ENCODE data around the gene GFOD2. TPM values are rescaled to one million over a fixed set of nuclear protein-coding genes. Genes with fewer than 3 reads are reported as not detected.

GFOD2 gene
- total and polyA plus RNA-seq, 7 experiments from 2014 or later = 4.6 to 14.6 (median 11.4) TPM

DNA sequence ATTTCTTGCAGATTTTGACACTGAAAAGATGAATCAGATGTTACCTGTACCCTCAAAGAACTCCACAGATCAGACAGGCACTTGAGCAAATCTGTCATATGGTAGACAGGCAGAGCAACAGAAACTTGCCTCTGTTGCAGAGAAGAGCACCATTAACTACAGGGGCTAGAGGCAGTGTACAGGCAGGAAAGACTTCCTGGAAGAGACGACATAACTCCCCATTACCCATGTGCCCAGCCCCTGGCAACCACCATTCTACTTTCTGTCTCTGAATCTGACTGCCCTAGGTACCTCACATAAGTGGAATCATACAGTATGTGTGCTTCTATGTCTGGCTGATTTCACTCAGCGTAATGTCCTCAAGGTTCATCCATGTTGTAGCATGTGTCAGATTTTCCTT lies 15.5 kb downstream of the GFOD2 start:
- CTCF ChIA-PET = no interaction called here
- peaks cover 14 to 16% of the 10 kb centered on the region in 2 donors for H3K4me1 ChIP-seq (ENCODE audit: control insufficient read depth in 2 of 2, insufficient read depth in 2 of 2, low read length in 2 of 2)
- H3K36me3 ChIP-seq (ENCODE audit: control insufficient read depth in 2 of 3, insufficient read depth in 3 of 3, low read length in 3 of 3) = no peaks in the 10 kb centered on the region
- no peaks in the 10 kb centered on the region for H3K27me3 ChIP-seq (ENCODE audit: control insufficient read depth in 2 of 2, insufficient read depth in 2 of 2, low read length in 2 of 2)
- Mint-ChIP-seq H3K4me1 (peaks cover 15 to 33% (median 22%) of the 10 kb centered on the region in 7 donors), H3K9me3 (peaks cover 0 to 1% (median 0%) of the 10 kb centered on the region in 11 donors), H3K36me3 (peaks cover 0 to 6% (median 2%) of the 10 kb centered on the region in 5 donors), H3K27ac (peak overlapping the region; percentile 61 to 90 (median 80)), H3K27me3 (no peaks in the 10 kb centered on the region), H3K4me3 (peak overlapping the region; percentile 11 to 67 (median 49))
- POLR2A ChIA-PET = interaction anchor here (0.8 kb wide), 1 partner anchor 16 kb away, joined by 3 read pairs; the partner anchor contains the start of gene GFOD2
- no peak overlapping the region for H3K4me3 ChIP-seq (ENCODE audit: low read length)
- intact Hi-C loops (cut with micrococcal nuclease) = no loop called here
- peak in 6 of 9 donors; percentile 4 to 36 (median 24) for DNase-seq
- no peaks in the 10 kb centered on the region for H3K9me3 ChIP-seq (ENCODE audit: control insufficient read depth in 2 of 3, low read length in 3 of 3)
- ATAC-seq = peak; percentile 64
- H3K27ac ChIP-seq (ENCODE audit: low read depth, low read length) = peak overlapping the region; percentile 10

DNA sequence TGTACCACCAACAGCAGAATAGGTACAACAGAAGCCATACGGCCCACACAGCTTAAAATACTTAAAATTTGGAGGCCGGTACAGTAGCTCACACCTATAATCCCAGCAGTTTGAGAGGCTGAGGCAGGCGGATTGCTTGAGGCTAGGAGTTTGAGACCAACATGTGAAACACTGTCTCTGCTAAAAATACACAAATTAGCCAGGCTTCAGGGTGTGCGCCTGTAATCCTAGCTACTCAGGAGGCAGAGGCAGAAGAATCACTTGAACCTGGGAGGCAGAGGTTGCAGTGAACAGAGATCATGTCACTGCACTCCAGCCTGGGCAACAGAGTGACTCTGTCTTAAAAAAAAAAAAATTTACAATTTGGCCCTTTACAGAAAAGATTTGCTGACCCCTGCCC lies 17.0 kb downstream of the GFOD2 start:
- H3K9me3 Mint-ChIP-seq = peaks cover 0 to 2% (median 0%) of the 10 kb centered on the region in 11 donors
- peaks cover 15 to 30% (median 27%) of the 10 kb centered on the region in 7 donors for H3K4me1 Mint-ChIP-seq
- H3K36me3 ChIP-seq (ENCODE audit: control insufficient read depth in 2 of 3, insufficient read depth in 3 of 3, low read length in 3 of 3) = peaks cover 0 to 3% (median 0%) of the 10 kb centered on the region in 3 experiments
- CTCF ChIA-PET = no interaction called here
- H3K4me1 ChIP-seq (ENCODE audit: control insufficient read depth in 2 of 2, insufficient read depth in 2 of 2, low read length in 2 of 2) = peaks cover 14 to 16% of the 10 kb centered on the region in 2 donors
- peak overlapping the region in 1 of 9 donors; percentile 41 for H3K27ac Mint-ChIP-seq
- no peak overlapping the region for H3K4me3 ChIP-seq (ENCODE audit: low read length)
- DNase-seq = no peak
- H3K9me3 ChIP-seq (ENCODE audit: control insufficient read depth in 2 of 3, low read length in 3 of 3) = no peaks in the 10 kb centered on the region
- no peak for ATAC-seq
- H3K4me3 Mint-ChIP-seq = no peak overlapping the region
- no peak overlapping the region for H3K27ac ChIP-seq (ENCODE audit: low read depth, low read length)
- H3K27me3 ChIP-seq (ENCODE audit: control insufficient read depth in 2 of 2, insufficient read depth in 2 of 2, low read length in 2 of 2) = no peaks in the 10 kb centered on the region
- POLR2A ChIA-PET = no interaction called here
- H3K27me3 Mint-ChIP-seq = no peaks in the 10 kb centered on the region
- H3K36me3 Mint-ChIP-seq = peaks cover 0 to 10% (median 3%) of the 10 kb centered on the region in 5 donors
- intact Hi-C loops (cut with micrococcal nuclease) = no loop called here

DNA sequence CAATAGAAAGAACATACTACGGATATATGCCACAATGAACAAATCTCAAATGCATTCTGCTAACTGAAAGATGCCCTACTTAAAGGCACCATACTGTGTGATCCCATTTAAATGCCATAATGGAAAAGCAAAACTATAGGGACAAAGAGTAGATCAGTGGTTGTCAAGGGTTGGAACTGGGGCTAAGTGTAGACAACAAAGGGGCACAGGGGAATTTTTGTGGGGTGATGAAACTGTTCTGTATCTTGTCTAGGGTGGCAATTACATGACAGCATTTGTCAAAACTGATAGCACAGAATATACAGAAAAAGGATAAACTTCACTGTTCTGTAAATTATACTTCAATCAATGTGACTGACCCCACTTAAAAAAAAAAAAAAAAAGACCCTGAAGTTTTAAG lies 17.7 kb downstream of the GFOD2 start:
- Mint-ChIP-seq H3K4me1 (peaks cover 15 to 29% (median 27%) of the 10 kb centered on the region in 7 donors), H3K9me3 (peaks cover 0 to 2% (median 0%) of the 10 kb centered on the region in 11 donors), H3K27me3 (no peaks in the 10 kb centered on the region), H3K4me3 (no peak overlapping the region), H3K27ac (peak overlapping the region in 1 of 9 donors; percentile 56), H3K36me3 (peaks cover 0 to 10% (median 3%) of the 10 kb centered on the region in 5 donors)
- Histone ChIP-seq H3K27ac (ENCODE audit: low read depth, low read length) (no peak overlapping the region), H3K36me3 (ENCODE audit: control insufficient read depth in 2 of 3, insufficient read depth in 3 of 3, low read length in 3 of 3) (peaks cover 0 to 3% (median 0%) of the 10 kb centered on the region in 3 experiments), H3K27me3 (ENCODE audit: control insufficient read depth in 2 of 2, insufficient read depth in 2 of 2, low read length in 2 of 2) (no peaks in the 10 kb centered on the region), H3K4me3 (ENCODE audit: low read length) (no peak overlapping the region), H3K9me3 (ENCODE audit: control insufficient read depth in 2 of 3, low read length in 3 of 3) (no peaks in the 10 kb centered on the region), H3K4me1 (ENCODE audit: control insufficient read depth in 2 of 2, insufficient read depth in 2 of 2, low read length in 2 of 2) (peaks cover 14 to 16% of the 10 kb centered on the region in 2 donors)
- DNase-seq = no peak
- ChIA-PET POLR2A (no interaction called here), CTCF (interaction anchor here (0.6 kb wide), 1 partner anchor 17 kb away, joined by 3 read pairs; no protein-coding TSS in a partner anchor)
- intact Hi-C loops (cut with micrococcal nuclease) = no loop called here
- no peak for ATAC-seq

DNA sequence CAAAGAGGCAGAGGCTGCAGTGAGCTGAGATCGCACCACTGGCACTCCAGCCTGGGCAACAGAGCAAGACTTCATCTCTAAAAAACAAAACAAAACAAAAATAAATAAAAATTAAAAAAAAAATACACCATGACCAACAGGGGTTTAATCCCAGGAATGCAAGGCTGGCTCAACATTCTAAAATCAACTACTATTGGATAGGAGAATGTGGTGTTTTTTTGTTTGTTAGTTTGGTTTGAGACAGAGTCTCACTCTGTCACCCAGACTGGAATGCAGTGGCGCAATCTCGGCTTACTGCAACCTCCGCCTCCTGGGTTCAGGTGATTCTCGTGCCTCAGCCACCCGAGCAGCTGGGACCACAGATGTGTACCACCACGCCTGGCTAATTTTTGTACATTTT lies 19.9 kb downstream of the GFOD2 start:
- Histone ChIP-seq H3K4me1 (ENCODE audit: control insufficient read depth in 2 of 2, insufficient read depth in 2 of 2, low read length in 2 of 2) (peaks cover 14% of the 10 kb centered on the region in 2 donors), H3K27me3 (ENCODE audit: control insufficient read depth in 2 of 2, insufficient read depth in 2 of 2, low read length in 2 of 2) (no peaks in the 10 kb centered on the region), H3K4me3 (ENCODE audit: low read length) (no peak overlapping the region), H3K9me3 (ENCODE audit: control insufficient read depth in 2 of 3, low read length in 3 of 3) (no peaks in the 10 kb centered on the region), H3K27ac (ENCODE audit: low read depth, low read length) (no peak overlapping the region), H3K36me3 (ENCODE audit: control insufficient read depth in 2 of 3, insufficient read depth in 3 of 3, low read length in 3 of 3) (peaks cover 0 to 3% (median 0%) of the 10 kb centered on the region in 3 experiments)
- ATAC-seq = no peak
- no peak overlapping the region for H3K27ac Mint-ChIP-seq
- peaks cover 0 to 2% (median 0%) of the 10 kb centered on the region in 11 donors for H3K9me3 Mint-ChIP-seq
- no peak overlapping the region for H3K4me3 Mint-ChIP-seq
- no peak for DNase-seq
- H3K36me3 Mint-ChIP-seq = peaks cover 0 to 10% (median 3%) of the 10 kb centered on the region in 5 donors
- intact Hi-C loops (cut with micrococcal nuclease) = no loop called here
- ChIA-PET POLR2A (no interaction called here), CTCF (no interaction called here)
- H3K4me1 Mint-ChIP-seq = peaks cover 9 to 21% (median 18%) of the 10 kb centered on the region in 7 donors
- no peaks in the 10 kb centered on the region for H3K27me3 Mint-ChIP-seq

DNA sequence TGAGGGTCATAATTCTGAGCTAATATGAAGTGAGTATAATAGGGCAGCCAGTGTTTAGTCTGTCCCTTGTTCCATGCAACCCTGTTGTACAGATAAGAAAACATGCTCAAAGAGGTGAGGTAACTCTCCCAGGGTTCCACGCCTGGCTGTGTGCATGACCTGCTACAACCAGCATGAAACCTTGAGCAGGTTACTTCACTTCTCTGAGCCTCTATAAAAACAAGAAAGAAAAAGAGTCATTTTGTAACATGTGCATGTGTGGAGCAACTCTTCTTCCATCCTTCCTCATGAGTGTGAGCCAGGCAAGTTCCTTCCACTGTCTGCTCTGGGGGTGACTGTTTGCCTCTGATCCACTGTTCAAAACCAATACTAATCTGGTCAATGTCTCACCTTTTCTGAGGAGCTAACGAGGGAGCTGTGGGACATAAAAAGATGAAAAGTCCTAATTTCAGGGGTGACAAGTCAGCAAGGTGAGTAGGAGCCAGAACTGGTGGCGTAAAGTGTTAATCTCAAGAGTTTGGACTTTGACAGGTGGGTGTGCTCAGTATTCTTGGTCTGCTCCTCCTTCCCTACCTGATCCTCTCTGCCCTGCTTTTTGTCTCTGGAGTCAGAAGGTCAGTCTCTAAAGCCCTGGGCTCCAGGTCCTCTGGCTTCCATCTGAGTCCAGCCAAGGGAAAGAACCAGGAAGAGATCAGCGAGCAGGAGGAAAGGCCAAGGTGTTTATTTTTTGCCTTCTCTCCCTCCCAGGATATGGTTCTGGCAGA lies 21.5 kb downstream of the GFOD2 start:
- peaks cover 0 to 10% (median 3%) of the 10 kb centered on the region in 5 donors for H3K36me3 Mint-ChIP-seq
- H3K9me3 ChIP-seq (ENCODE audit: control insufficient read depth in 2 of 3, low read length in 3 of 3) = no peaks in the 10 kb centered on the region
- intact Hi-C loops (cut with micrococcal nuclease) = no loop called here
- peaks cover 0 to 2% (median 0%) of the 10 kb centered on the region in 11 donors for H3K9me3 Mint-ChIP-seq
- POLR2A ChIA-PET = no interaction called here
- no peaks in the 10 kb centered on the region for H3K27me3 ChIP-seq (ENCODE audit: control insufficient read depth in 2 of 2, insufficient read depth in 2 of 2, low read length in 2 of 2)
- H3K27me3 Mint-ChIP-seq = no peaks in the 10 kb centered on the region
- H3K4me3 Mint-ChIP-seq = no peak overlapping the region
- CTCF ChIA-PET = no interaction called here
- ATAC-seq = peak; percentile 36
- no peak for DNase-seq
- H3K36me3 ChIP-seq (ENCODE audit: control insufficient read depth in 2 of 3, insufficient read depth in 3 of 3, low read length in 3 of 3) = peaks cover 0 to 3% (median 0%) of the 10 kb centered on the region in 3 experiments
- no peak overlapping the region for H3K27ac ChIP-seq (ENCODE audit: low read depth, low read length)
- no peaks in the 10 kb centered on the region for H3K4me1 ChIP-seq (ENCODE audit: control insufficient read depth in 2 of 2, insufficient read depth in 2 of 2, low read length in 2 of 2)
- H3K27ac Mint-ChIP-seq = no peak overlapping the region
- H3K4me1 Mint-ChIP-seq = peaks cover 1 to 8% (median 7%) of the 10 kb centered on the region in 7 donors
- no peak overlapping the region for H3K4me3 ChIP-seq (ENCODE audit: low read length)

DNA sequence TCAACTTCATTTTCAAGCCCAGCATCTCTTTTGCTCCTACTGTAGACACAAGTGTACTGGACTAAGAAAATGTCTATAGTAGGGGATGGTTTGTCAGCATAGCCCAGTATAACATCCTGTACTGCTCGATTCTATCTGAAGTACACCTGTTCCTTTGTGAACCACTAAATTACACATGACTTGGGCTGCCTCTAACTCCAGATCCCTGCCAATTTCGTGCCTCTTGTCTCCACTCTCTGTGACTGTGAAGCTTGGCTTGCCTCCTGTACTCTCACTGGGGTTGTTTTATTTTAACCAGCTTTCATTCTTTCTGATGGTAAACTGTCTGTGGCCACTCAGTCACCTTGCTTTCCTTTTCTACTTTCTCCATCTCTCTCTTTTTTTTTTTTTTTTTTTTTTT lies 24.5 kb downstream of the GFOD2 start:
- Mint-ChIP-seq H3K27ac (peak overlapping the region in 1 of 9 donors; percentile 59), H3K4me1 (peaks cover 4 to 19% (median 14%) of the 10 kb centered on the region in 7 donors), H3K36me3 (peaks cover 0 to 14% (median 3%) of the 10 kb centered on the region in 5 donors), H3K9me3 (peaks cover 0 to 2% (median 0%) of the 10 kb centered on the region in 11 donors), H3K4me3 (no peak overlapping the region), H3K27me3 (no peaks in the 10 kb centered on the region)
- H3K4me3 ChIP-seq (ENCODE audit: low read length) = no peak overlapping the region
- POLR2A ChIA-PET = interaction anchor here (0.6 kb wide), 1 partner anchor 910 kb away, joined by 7 read pairs; no protein-coding TSS in a partner anchor
- no peaks in the 10 kb centered on the region for H3K4me1 ChIP-seq (ENCODE audit: control insufficient read depth in 2 of 2, insufficient read depth in 2 of 2, low read length in 2 of 2)
- no peaks in the 10 kb centered on the region for H3K9me3 ChIP-seq (ENCODE audit: control insufficient read depth in 2 of 3, low read length in 3 of 3)
- H3K27me3 ChIP-seq (ENCODE audit: control insufficient read depth in 2 of 2, insufficient read depth in 2 of 2, low read length in 2 of 2) = no peaks in the 10 kb centered on the region
- no peak for DNase-seq
- H3K36me3 ChIP-seq (ENCODE audit: control insufficient read depth in 2 of 3, insufficient read depth in 3 of 3, low read length in 3 of 3) = peaks cover 0 to 3% (median 0%) of the 10 kb centered on the region in 3 experiments
- ATAC-seq = no peak
- CTCF ChIA-PET = interaction anchor here (0.6 kb wide), 1 partner anchor 122 kb away, joined by 3 read pairs; no protein-coding TSS in a partner anchor
- H3K27ac ChIP-seq (ENCODE audit: low read depth, low read length) = no peak overlapping the region
- intact Hi-C loops (cut with micrococcal nuclease) = no loop called here

All from naive thymus-derived CD4-positive, alpha-beta T cell (primary cell).